H9 (cell line): ENCODE data around the gene STT3A. TPM values are rescaled to one million over a fixed set of nuclear protein-coding genes. Genes with fewer than 3 reads are reported as not detected.

ENCODE experiments used
- DNase-seq: peaks from one replicate; pipeline ENCODE4 v3.0.0-alpha.2; 2017
- H2AFZ ChIP-seq: one replicate; pipeline ENCODE4 v1.6.1; 2013; ENCODE audit warnings: mild to moderate bottlenecking, low read length, control low read depth, moderate library complexity
- H2AK5ac ChIP-seq: 2 replicates; pipeline ENCODE4 v1.6.1; 2013; ENCODE audit warnings: low read length, control low read depth, mixed read lengths; ENCODE audit not compliant: insufficient read length
- H2BK120ac ChIP-seq: one replicate; pipeline ENCODE4 v1.6.1; 2013; ENCODE audit warnings: low read depth, mild to moderate bottlenecking, low read length, control low read depth, inconsistent platforms; ENCODE audit not compliant: poor library complexity, severe bottlenecking
- H2BK12ac ChIP-seq: 2 replicates; pipeline ENCODE4 v1.6.1; 2013; ENCODE audit warnings: low read length, control low read depth, mixed read lengths, low read depth; ENCODE audit not compliant: insufficient read length
- H2BK15ac ChIP-seq: 2 replicates; pipeline ENCODE4 v1.6.1; 2013; ENCODE audit warnings: low read depth, low read length, control low read depth
- H2BK20ac ChIP-seq: one replicate; pipeline ENCODE4 v1.6.1; 2013; ENCODE audit warnings: low read depth, mild to moderate bottlenecking, low read length, control low read depth, inconsistent platforms; ENCODE audit not compliant: poor library complexity, severe bottlenecking
- H2BK5ac ChIP-seq: 2 replicates; pipeline ENCODE4 v1.6.1; 2013; ENCODE audit warnings: low read length, control low read depth, mixed read lengths; ENCODE audit not compliant: insufficient read length
- H3K14ac ChIP-seq: 2 replicates; pipeline ENCODE4 v1.6.1; 2013; ENCODE audit warnings: low read length, control low read depth; ENCODE audit not compliant: insufficient read depth
- H3K18ac ChIP-seq: 2 replicates; pipeline ENCODE4 v1.6.1; 2013; ENCODE audit warnings: low read depth, mild to moderate bottlenecking, mixed read lengths, low read length, control low read depth; ENCODE audit not compliant: insufficient read length
- H3K23ac ChIP-seq: 2 replicates; pipeline ENCODE4 v1.6.1; 2013; ENCODE audit warnings: low read length, control low read depth, mixed read lengths, low read depth; ENCODE audit not compliant: insufficient read length
- H3K23me2 ChIP-seq: 2 replicates; pipeline ENCODE4 v1.6.1; 2013; ENCODE audit warnings: low read depth, mild to moderate bottlenecking, mixed read lengths, low read length, control low read depth; ENCODE audit not compliant: insufficient read length, poor library complexity, severe bottlenecking
- H3K27ac ChIP-seq: 2 replicates; pipeline ENCODE4 v1.5.1; 2013; ENCODE audit warnings: low read length, control low read depth, mixed read lengths, low read depth; ENCODE audit not compliant: insufficient read length
- H3K27me3 ChIP-seq: 2 replicates; pipeline ENCODE4 v1.6.1; 2013; ENCODE audit warnings: low read length, control low read depth, inconsistent platforms; ENCODE audit not compliant: insufficient read depth
- H3K4ac ChIP-seq: 2 replicates; pipeline ENCODE4 v1.6.1; 2013; ENCODE audit warnings: low read depth, mild to moderate bottlenecking, control low read depth, inconsistent platforms, low read length, moderate library complexity
- H3K4me1 ChIP-seq: 2 replicates; pipeline ENCODE4 v1.6.1; 2013; ENCODE audit warnings: low read length, control low read depth, inconsistent platforms; ENCODE audit not compliant: insufficient read depth
- H3K4me2 ChIP-seq: 2 replicates; pipeline ENCODE4 v1.6.1; 2013; ENCODE audit warnings: low read length, control low read depth, mixed read lengths; ENCODE audit not compliant: insufficient read length, insufficient read depth
- H3K56ac ChIP-seq: 2 replicates; pipeline ENCODE4 v1.6.1; 2013; ENCODE audit warnings: low read depth, mild to moderate bottlenecking, mixed read lengths, low read length, control low read depth; ENCODE audit not compliant: insufficient read length
- H3K79me1 ChIP-seq: 2 replicates; pipeline ENCODE4 v1.6.1; 2013; ENCODE audit warnings: low read depth, mild to moderate bottlenecking, moderate library complexity, low read length, control low read depth, inconsistent platforms; ENCODE audit not compliant: insufficient read depth, poor library complexity, severe bottlenecking
- H3K79me2 ChIP-seq: 2 replicates; pipeline ENCODE4 v1.6.1; 2013; ENCODE audit warnings: low read length, control low read depth, inconsistent platforms; ENCODE audit not compliant: insufficient read depth
- H3K9ac ChIP-seq: 2 replicates; pipeline ENCODE4 v1.6.1; 2013; ENCODE audit warnings: low read length, control low read depth, mixed read lengths; ENCODE audit not compliant: insufficient read length; ENCODE audit errors: extremely low read depth
- H3K9me3 ChIP-seq: one replicate; pipeline ENCODE4 v1.6.1; 2013; ENCODE audit warnings: low read depth, low read length, inconsistent platforms; ENCODE audit not compliant: control insufficient read depth
- H3T11ph ChIP-seq: one replicate; pipeline ENCODE4 v1.6.1; 2013; ENCODE audit warnings: mild to moderate bottlenecking, low read length, control low read depth, inconsistent platforms
- H4K20me1 ChIP-seq: one replicate; pipeline ENCODE4 v1.6.1; 2013; ENCODE audit not compliant: control insufficient read depth, insufficient read length, insufficient read depth
- H4K5ac ChIP-seq: 2 replicates; pipeline ENCODE4 v1.6.1; 2013; ENCODE audit warnings: low read depth, mild to moderate bottlenecking, mixed read lengths, low read length, control low read depth; ENCODE audit not compliant: insufficient read length
- H4K8ac ChIP-seq: replicated peaks from 2 replicates; pipeline ENCODE4 v1.6.1; 2013; ENCODE audit warnings: low read length, control low read depth, mixed read lengths, low read depth; ENCODE audit not compliant: insufficient read length
- H4K91ac ChIP-seq: 2 replicates; pipeline ENCODE4 v1.6.1; 2013; ENCODE audit warnings: low read depth, mild to moderate bottlenecking, moderate library complexity, mixed read lengths, low read length, control low read depth; ENCODE audit not compliant: insufficient read length
- H3K27ac Mint-ChIP-seq, 3 experiments: 2 replicates in 2 of 3; 3 replicates in 1 of 3; pipeline ENCODE4 v1.8.0; 2020 to 2021; ENCODE audit warnings: mixed read lengths in 3 of 3, mild to moderate bottlenecking in 1 of 3, moderate library complexity in 1 of 3
- H3K27me3 Mint-ChIP-seq: 2 replicates; pipeline ENCODE4 v1.8.0; 2021; ENCODE audit warnings: low read depth, mild to moderate bottlenecking, moderate library complexity, mixed read lengths
- H3K36me3 Mint-ChIP-seq, 3 experiments: 2 replicates in 2 of 3; 3 replicates in 1 of 3; pipeline ENCODE4 v1.8.0; 2020 to 2021; ENCODE audit warnings: low read depth in 3 of 3, mixed read lengths in 3 of 3; ENCODE audit not compliant: insufficient read depth in 1 of 3
- H3K4me1 Mint-ChIP-seq, 2 experiments: 2 replicates each; pipeline ENCODE4 v1.8.0; 2020; ENCODE audit warnings: mixed read lengths in 2 of 2
- H3K4me3 Mint-ChIP-seq, 2 experiments: 2 replicates in 1 of 2; 3 replicates in 1 of 2; pipeline ENCODE4 v1.8.0; 2020 to 2021; ENCODE audit warnings: mild to moderate bottlenecking in 2 of 2, mixed read lengths in 2 of 2, moderate library complexity in 1 of 2
- H3K9me3 Mint-ChIP-seq, 2 experiments: 2 replicates in 1 of 2; 3 replicates in 1 of 2; pipeline ENCODE4 v1.8.0; 2020; ENCODE audit warnings: mild to moderate bottlenecking in 2 of 2, mixed read lengths in 2 of 2, moderate library complexity in 1 of 2
- CTCF ChIP-seq: fragments of 200-600 bp; sonication (generic); conservative IDR thresholded peaks from 3 replicates; pipeline ENCODE4 v1.8.0; 2021; ENCODE audit warnings: antibody characterized with exemption, mild to moderate bottlenecking
- WGBS: extraction: QIAGEN DNeasy Blood & Tissue Kit; methylation state at CpG from one replicate; pipeline ENCODE4 v1.1.7; 2013; ENCODE audit warnings: missing lambda C conversion rate, low lambda C conversion rate, mixed read lengths; ENCODE audit not compliant: insufficient read length; ENCODE audit errors: extremely low coverage; 5-methylcytosine and 5-hydroxymethylcytosine counted together
- total RNA-seq: library from RNA; stranded (reverse); gene quantifications from 2 replicates; pipeline ENCODE4 v1.2.1, GENCODE V29; 2021

The STT3A gene
- total RNA-seq, 1 experiment from 2014 or later: 128 TPM

GRCh38 chr11:125626288-125626950, 33.8 kb downstream of the STT3A start:
- H3K36me3 Mint-ChIP-seq: peaks cover 13 to 47% (median 43%) of the 10 kb centered on the region in 3 experiments
- no CpG with 5 or more reads among the region's 18 CpGs for WGBS

More at GRCh38 chr11:125626288-125626950, 33.8 kb downstream of the STT3A start:
- no peaks in the 10 kb centered on the region for H3K79me1 ChIP-seq
- H2BK15ac ChIP-seq: no peak overlapping the region
- H3K79me2 ChIP-seq: peaks cover 3% of the 10 kb centered on the region; the same call in 1 of the 2 replicates
- peak overlapping the region; percentile 98 to 100 (median 99) for H3K27ac Mint-ChIP-seq
- no peak overlapping the region for H2BK12ac ChIP-seq
- H2BK120ac ChIP-seq: no peak overlapping the region
- no peaks in the 10 kb centered on the region for H3K27me3 ChIP-seq
- H4K91ac ChIP-seq: no peak overlapping the region
- H3K4me1 Mint-ChIP-seq: peaks cover 14 to 16% of the 10 kb centered on the region in 2 experiments
- no peaks in the 10 kb centered on the region for H3K9me3 ChIP-seq
- no peak overlapping the region for H3K23ac ChIP-seq
- H3K9ac ChIP-seq: peak overlapping the region; percentile 98
- TF ChIP-seq CTCF: peak; percentile 49; the same call in 2 of the 3 replicates
- peak; percentile 92 for DNase-seq
- H4K8ac ChIP-seq: no peak overlapping the region
- no peaks in the 10 kb centered on the region for H3K23me2 ChIP-seq
- H3K4ac ChIP-seq: no peak overlapping the region
- no peaks in the 10 kb centered on the region for H3K27me3 Mint-ChIP-seq
- peak overlapping the region; percentile 91 for H3K4me2 ChIP-seq
- H3K4me1 ChIP-seq: no peaks in the 10 kb centered on the region
- no peak overlapping the region for H3T11ph ChIP-seq
- no peak overlapping the region for H4K5ac ChIP-seq
- no peak overlapping the region for H2AFZ ChIP-seq
- H3K9me3 Mint-ChIP-seq: no peaks in the 10 kb centered on the region
- H3K4me3 Mint-ChIP-seq: peak overlapping the region; percentile 86 to 93
- H3K14ac ChIP-seq: peak overlapping the region; percentile 96; the same call in 1 of the 2 replicates
- H3K18ac ChIP-seq: no peak overlapping the region
- H2AK5ac ChIP-seq: no peak overlapping the region
- no peak overlapping the region for H2BK20ac ChIP-seq
- H3K27ac ChIP-seq: peak overlapping the region; percentile 91
- H2BK5ac ChIP-seq: no peak overlapping the region
- peak overlapping the region; percentile 18 for H3K56ac ChIP-seq
- H4K20me1 ChIP-seq: no peaks in the 10 kb centered on the region
